A549 (cell line): Measurements from ENCODE around the gene S100A1.

Experiments used
- EHMT2 ChIP-seq: fragments of 200-600 bp; sonication (generic); IDR thresholded peaks from 2 replicates; pipeline ENCODE4 v1.6.1; 2016; ENCODE audit warnings: antibody characterized with exemption, low read depth, mild to moderate bottlenecking, moderate library complexity
- NFE2L2 ChIP-seq: fragments of 150-350 bp; conservative IDR thresholded peaks from 2 replicates; pipeline ENCODE4 v1.6.1; 2014; ENCODE audit warnings: low read length
- RAD21 ChIP-seq, 2 experiments: fragments of >200 bp in 1 of 2; sonication (Bioruptor Twin) in 1 of 2; formaldehyde crosslinking in 1 of 2; IDR thresholded peaks in 1 of 2; conservative IDR thresholded peaks in 1 of 2; 2 replicates in 1 of 2; 3 replicates in 1 of 2; pipeline ENCODE4 v1.6.1; 2012 to 2018; ENCODE audit warnings: inconsistent platforms in 1 of 2
- USF2 ChIP-seq: fragments of 450-650 bp; IDR thresholded peaks from 2 replicates; pipeline ENCODE4 v1.6.1; 2014; ENCODE audit warnings: antibody characterized with exemption

GRCh38 chr1:153655333-153655732 is 27.1 kb downstream of the S100A1 start:
- TF ChIP-seq RAD21 (conservative IDR thresholded peaks at IDR 0.05 in 1 of 2, IDR thresholded peaks at IDR 0.05 in 1 of 2) (no peak), EHMT2 (no peak), USF2 (no peak), NFE2L2 (no peak)
